AG09319 (cell line): ENCODE data around the gene TMPRSS9.
A peak's percentile ranks its signal among the peaks of the same experiment; 100 is the strongest.

ENCODE experiments used
- DNase-seq: peaks from one replicate; pipeline ENCODE4 v3.0.0-alpha.2; 2010; ENCODE audit warnings: low read depth; ENCODE audit errors: extremely low read depth
- TF ChIP-seq, protein P1 (sequence below): IDR thresholded peaks from 2 replicates; pipeline ENCODE4 v1.5.1; 2011; ENCODE audit warnings: low read depth, mild to moderate bottlenecking, inconsistent platforms, low read length, moderate library complexity

Gene TMPRSS9

DNA sequence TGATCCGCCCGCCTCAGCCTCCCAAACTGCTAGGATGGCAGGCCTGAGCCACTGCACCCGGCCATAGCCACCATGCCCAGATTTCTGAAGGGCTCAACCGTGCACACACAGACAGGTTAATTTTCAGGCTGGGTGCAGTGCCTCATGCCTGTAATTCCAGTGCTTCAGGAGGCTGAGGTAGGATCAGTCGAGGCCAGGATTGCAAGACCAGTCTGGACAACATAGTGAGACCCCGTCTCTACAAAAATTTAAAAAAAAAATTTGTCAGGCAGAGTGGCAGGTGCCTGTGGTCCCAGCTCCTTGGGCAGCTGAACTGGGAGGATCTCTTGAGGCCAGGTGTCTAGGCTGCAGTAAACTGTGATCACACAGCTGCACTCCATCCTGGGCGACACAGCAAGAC is 59.7 kb downstream of the TMPRSS9 start:
- no peak for DNase-seq

DNA sequence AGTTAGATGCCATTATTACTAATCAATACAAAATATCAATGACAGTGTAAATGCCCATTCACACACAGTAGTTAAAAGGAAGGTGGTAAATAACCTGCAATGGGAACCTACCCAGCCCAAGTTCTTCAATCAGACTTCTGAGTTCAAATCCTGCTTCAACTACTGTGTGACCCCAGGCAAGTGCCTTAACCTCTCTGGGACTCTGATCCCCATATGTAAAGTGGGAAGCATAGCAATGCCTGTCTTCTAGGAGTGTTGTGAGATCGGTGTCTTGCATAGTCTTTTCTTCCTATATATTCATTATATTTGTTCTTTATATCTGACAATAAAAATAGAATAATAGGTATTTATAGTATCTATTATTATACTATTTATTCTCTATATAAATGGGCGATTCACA is 60.4 kb downstream of the TMPRSS9 start:
- TF ChIP-seq, protein P1, sequence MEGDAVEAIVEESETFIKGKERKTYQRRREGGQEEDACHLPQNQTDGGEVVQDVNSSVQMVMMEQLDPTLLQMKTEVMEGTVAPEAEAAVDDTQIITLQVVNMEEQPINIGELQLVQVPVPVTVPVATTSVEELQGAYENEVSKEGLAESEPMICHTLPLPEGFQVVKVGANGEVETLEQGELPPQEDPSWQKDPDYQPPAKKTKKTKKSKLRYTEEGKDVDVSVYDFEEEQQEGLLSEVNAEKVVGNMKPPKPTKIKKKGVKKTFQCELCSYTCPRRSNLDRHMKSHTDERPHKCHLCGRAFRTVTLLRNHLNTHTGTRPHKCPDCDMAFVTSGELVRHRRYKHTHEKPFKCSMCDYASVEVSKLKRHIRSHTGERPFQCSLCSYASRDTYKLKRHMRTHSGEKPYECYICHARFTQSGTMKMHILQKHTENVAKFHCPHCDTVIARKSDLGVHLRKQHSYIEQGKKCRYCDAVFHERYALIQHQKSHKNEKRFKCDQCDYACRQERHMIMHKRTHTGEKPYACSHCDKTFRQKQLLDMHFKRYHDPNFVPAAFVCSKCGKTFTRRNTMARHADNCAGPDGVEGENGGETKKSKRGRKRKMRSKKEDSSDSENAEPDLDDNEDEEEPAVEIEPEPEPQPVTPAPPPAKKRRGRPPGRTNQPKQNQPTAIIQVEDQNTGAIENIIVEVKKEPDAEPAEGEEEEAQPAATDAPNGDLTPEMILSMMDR: no peak
- DNase-seq: no peak

More for the DNA sequence above, 59.7 kb downstream of the TMPRSS9 start:
- TF ChIP-seq, protein P1: no peak

DNA sequence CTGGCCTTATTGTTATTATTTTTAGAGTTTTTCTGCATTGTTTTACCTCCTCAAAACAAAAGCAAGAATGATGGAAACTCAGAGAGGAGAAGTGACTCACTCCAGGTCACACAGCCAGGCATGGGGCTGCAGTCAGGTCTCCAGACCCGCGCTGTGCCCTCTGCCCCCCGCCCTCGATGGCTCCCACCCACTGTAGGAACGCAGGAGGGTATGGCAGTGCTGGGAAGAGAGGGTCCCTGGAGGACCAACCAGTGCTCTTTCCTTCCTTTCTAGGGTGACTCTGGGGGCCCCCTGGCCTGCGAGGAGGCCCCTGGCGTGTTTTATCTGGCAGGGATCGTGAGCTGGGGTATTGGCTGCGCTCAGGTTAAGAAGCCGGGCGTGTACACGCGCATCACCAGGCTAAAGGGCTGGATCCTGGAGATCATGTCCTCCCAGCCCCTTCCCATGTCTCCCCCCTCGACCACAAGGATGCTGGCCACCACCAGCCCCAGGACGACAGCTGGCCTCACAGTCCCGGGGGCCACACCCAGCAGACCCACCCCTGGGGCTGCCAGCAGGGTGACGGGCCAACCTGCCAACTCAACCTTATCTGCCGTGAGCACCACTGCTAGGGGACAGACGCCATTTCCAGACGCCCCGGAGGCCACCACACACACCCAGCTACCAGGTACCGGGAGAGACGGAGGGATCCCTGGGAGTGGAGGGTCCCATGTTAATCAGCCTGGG is 61.7 kb downstream of the TMPRSS9 start:
- no peak for DNase-seq
- TF ChIP-seq, protein P1: no peak

DNA sequence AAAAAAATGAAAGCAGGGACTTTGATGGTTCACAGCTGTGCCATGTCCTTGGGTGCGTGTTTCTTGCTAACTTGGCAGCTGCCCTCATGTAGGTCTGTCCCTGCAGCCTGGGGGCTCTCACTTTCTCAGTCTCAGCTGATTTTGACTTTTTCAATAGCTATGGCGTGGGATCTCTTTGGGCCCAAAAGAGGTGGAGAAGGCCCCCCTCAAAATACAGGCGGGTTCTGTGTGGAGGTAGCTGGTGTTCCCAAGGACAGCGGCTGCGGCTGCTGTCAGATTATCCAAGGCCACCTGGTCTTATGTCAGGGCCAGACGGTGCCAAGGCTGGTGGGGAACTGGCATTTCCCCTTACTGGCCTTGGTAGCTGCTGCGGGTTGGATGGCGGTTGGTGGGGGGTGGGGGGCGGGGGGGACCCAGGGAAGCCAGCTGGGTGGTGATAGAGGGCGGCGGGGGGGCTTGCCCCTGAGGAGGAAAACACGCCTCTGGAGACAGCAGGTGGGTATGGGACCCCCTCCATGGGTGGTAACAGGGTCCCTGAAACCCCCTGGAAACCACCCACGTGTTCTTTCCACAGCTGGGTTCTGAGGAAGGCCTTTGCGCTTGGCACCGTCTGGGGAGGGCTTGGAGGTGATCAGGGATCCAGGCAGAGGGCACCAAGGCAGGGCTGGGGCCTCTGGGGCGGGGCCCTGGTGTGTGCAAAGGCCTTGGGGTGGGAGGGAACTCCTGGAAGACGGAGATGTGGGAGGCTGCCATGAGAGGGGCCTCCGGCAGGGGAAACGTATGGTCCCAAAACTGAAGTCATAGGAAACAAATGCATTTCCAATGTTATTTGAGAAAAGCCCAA is 63.2 kb downstream of the TMPRSS9 start:
- TF ChIP-seq, protein P1: no peak
- DNase-seq: no peak

DNA sequence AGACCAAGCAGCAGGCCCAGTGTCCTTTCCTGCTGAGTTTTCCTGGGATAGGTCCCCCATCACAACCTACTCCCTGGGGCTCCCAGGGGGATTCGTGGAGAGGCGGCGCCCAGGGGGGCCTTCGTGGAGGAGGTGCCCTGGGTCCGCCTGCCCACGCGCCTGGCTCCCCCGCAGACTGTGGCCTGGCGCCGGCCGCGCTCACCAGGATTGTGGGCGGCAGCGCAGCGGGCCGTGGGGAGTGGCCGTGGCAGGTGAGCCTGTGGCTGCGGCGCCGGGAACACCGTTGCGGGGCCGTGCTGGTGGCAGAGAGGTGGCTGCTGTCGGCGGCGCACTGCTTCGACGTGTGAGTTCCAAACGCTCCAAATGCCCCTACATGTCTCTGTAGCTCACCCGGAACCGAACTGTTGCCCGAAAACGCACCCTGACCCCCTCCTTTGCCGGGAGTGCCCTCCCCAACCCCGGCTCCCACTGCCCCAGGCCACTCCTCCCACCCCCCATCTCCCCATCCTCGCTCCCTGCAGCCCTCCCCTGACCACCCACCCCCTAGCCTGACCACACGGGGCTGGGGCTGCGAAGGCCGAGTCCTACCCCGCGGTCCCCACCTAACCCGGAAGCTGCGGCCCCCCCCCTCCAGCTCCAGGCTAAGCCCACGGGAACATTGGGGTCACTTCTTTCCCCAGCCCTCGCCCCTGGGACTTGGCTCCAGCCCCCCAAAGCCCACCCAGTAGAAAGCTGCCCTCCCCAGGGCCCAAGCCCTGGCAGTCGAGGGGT is 64.0 kb downstream of the TMPRSS9 start:
- TF ChIP-seq, protein P1: no peak

DNA sequence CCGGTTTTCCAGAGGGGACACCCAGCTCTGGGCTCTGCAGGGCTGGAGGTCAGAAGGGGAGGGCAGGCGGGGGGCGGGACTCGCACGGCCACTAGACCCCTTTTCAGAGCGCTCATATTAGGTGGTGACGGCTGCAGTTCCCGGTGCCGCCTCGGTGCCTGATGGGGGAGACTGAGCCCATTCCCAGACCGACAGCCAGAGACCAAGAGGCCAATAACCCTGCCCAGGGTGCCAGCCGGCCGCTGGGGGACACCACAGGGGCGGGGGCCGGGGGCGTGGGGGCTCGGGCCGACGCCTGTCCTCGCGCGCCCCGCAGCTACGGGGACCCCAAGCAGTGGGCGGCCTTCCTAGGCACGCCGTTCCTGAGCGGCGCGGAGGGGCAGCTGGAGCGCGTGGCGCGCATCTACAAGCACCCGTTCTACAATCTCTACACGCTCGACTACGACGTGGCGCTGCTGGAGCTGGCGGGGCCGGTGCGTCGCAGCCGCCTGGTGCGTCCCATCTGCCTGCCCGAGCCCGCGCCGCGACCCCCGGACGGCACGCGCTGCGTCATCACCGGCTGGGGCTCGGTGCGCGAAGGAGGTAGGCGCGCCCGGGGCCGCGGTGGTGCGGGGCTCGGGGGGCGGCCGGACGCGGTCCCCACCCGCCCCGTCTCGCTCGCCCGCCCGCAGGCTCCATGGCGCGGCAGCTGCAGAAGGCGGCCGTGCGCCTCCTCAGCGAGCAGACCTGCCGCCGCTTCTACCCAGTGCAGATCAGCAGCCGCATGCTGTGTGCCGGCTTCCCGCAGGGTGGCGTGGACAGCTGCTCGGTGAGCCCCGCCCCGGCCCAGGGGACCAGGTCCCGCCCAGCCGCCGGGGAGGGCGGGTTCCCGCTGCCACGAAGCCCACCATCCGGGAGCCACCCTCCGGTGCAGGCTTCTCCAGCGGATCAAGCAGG is 64.9 kb downstream of the TMPRSS9 start:
- TF ChIP-seq, protein P1: peak; percentile 47
- peak; percentile 34 for DNase-seq

More for the DNA sequence above, 64.0 kb downstream of the TMPRSS9 start:
- no peak for DNase-seq
